ENCODE results near the gene KRTAP1-3. TPM values are rescaled to one million over a fixed set of nuclear protein-coding genes. Genes with fewer than 3 reads are reported as not detected.

The KRTAP1-3 gene
- total RNA-seq, 4 donors from 2014 or later = not detected

DNA sequence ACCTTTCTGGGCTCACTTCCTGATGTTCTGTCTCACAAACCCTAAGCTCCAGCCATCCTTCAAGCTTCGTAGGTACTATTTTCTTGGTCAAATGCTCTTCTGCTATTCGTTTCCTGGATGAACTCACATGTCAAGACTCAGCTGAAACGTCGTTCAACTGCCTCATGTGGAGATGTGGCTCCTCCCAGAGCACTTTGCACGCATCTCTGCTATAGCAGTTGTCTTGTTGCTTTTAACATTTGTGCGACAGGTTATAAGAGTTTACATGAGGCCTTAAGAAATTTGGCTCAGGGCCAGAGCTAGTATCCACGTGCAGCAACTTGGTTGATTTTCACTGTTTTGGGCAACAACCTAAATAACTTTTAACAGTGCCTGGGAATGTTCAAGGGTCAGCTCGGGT lies 47.8 kb downstream of the KRTAP1-3 start:
- TF ChIP-seq CTCF (IDR thresholded peaks at IDR 0.05) = no peak
- no peak for DNase-seq (ENCODE audit: low spot score)
- no peak for ATAC-seq (ENCODE audit: low FRiP score)

DNA sequence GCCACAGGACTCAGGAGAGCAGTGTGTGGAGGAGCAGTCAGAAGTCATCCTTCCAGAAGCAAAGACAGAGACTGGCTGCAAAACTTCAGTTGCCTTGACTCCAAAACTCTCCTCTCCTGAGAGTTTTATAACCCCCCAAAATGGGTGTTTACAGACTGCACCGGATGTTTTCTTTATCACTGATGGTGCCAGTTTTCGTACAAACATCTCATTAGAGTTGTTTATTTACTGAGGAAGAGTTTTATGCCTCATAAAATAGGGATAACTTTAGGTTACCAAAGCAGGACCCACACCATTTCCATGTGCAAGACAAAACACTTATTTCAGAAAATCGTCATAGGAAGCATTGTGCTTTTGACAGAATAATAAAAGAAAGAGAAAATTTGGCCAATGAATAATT lies 50.4 kb downstream of the KRTAP1-3 start, which contains the start of gene KRT40:
Gene KRT40 (minus strand): TSS at position 101 of the 400 bp plus-strand sequence. CDS start 53 bp downstream, at position 48.
- no peak for ATAC-seq (ENCODE audit: low FRiP score)
- no peak for DNase-seq (ENCODE audit: low spot score)
- TF ChIP-seq CTCF (IDR thresholded peaks at IDR 0.05) = no peak

Small RNA genes lying within 50 kb of the gene (small RNA-seq; reads per million reads assigned to genes)
- gene KRTAP3-4P = not detected

Other genes starting within 250 kb of the KRTAP1-3 start
- not detected for gene KRT28, start 234.9 kb downstream of the KRTAP1-3 start, total RNA-seq
- gene KRT10, start 212.3 kb downstream of the KRTAP1-3 start, total RNA-seq = 10 to 100 TPM in 2 of 4 donors, 1 to 10 TPM in 2; 4.4 to 17.5 (median 10.8) TPM
- not detected for gene KRT12, start 167.7 kb downstream of the KRTAP1-3 start, total RNA-seq
- not detected for gene KRT20, start 149.6 kb downstream of the KRTAP1-3 start, total RNA-seq
- 1 to 10 TPM in 1 of 4 donors, not detected in 3; 4.3 TPM for gene KRT23, start 97.2 kb downstream of the KRTAP1-3 start, total RNA-seq
- not detected for gene KRT39, start 67.9 kb downstream of the KRTAP1-3 start, total RNA-seq
- not detected for gene KRT40, start 50.5 kb downstream of the KRTAP1-3 start, total RNA-seq
- gene KRTAP3-3, start 40.7 kb downstream of the KRTAP1-3 start, total RNA-seq = not detected
- not detected for gene KRTAP3-2, start 35.0 kb downstream of the KRTAP1-3 start, total RNA-seq
- not detected for gene KRTAP3-1, start 25.7 kb downstream of the KRTAP1-3 start, total RNA-seq
- not detected for gene KRTAP1-5, start 7.7 kb downstream of the KRTAP1-3 start, total RNA-seq
- gene KRTAP1-4, start 4.7 kb downstream of the KRTAP1-3 start, total RNA-seq = not detected
- not detected for gene KRTAP1-1, start 6.6 kb upstream of the KRTAP1-3 start, total RNA-seq
- not detected for gene KRTAP2-1, start 12.4 kb upstream of the KRTAP1-3 start, total RNA-seq
- not detected for gene KRTAP2-2, start 20.4 kb upstream of the KRTAP1-3 start, total RNA-seq
- gene KRTAP2-3, start 25.2 kb upstream of the KRTAP1-3 start, total RNA-seq = not detected
- gene KRTAP2-4, start 31.0 kb upstream of the KRTAP1-3 start, total RNA-seq = not detected
- not detected for gene KRTAP4-7, start 49.3 kb upstream of the KRTAP1-3 start, total RNA-seq
- not detected for gene KRTAP4-8, start 63.3 kb upstream of the KRTAP1-3 start, total RNA-seq
- not detected for gene KRTAP4-16, start 67.3 kb upstream of the KRTAP1-3 start, total RNA-seq
- gene KRTAP4-9, start 70.5 kb upstream of the KRTAP1-3 start, total RNA-seq = not detected
- gene KRTAP4-11, start 83.5 kb upstream of the KRTAP1-3 start, total RNA-seq = not detected
- gene KRTAP4-12, start 89.3 kb upstream of the KRTAP1-3 start, total RNA-seq = not detected
- not detected for gene KRTAP4-6, start 105.7 kb upstream of the KRTAP1-3 start, total RNA-seq
- not detected for gene KRTAP4-5, start 115.0 kb upstream of the KRTAP1-3 start, total RNA-seq
- not detected for gene KRTAP4-4, start 125.9 kb upstream of the KRTAP1-3 start, total RNA-seq
- not detected for gene KRTAP4-3, start 133.3 kb upstream of the KRTAP1-3 start, total RNA-seq
- gene KRTAP4-2, start 143.3 kb upstream of the KRTAP1-3 start, total RNA-seq = not detected
- gene KRTAP4-1, start 150.0 kb upstream of the KRTAP1-3 start, total RNA-seq = not detected
- gene KRTAP9-1, start 155.0 kb upstream of the KRTAP1-3 start, total RNA-seq = not detected
- gene KRTAP9-2, start 191.8 kb upstream of the KRTAP1-3 start, total RNA-seq = not detected
- not detected for gene KRTAP9-3, start 197.6 kb upstream of the KRTAP1-3 start, total RNA-seq
- gene KRTAP9-8, start 203.1 kb upstream of the KRTAP1-3 start, total RNA-seq = not detected
- not detected for gene KRTAP9-4, start 214.8 kb upstream of the KRTAP1-3 start, total RNA-seq
- not detected for gene KRTAP9-9, start 220.5 kb upstream of the KRTAP1-3 start, total RNA-seq
- not detected for gene KRTAP9-6, start 230.5 kb upstream of the KRTAP1-3 start, total RNA-seq
- gene KRTAP9-7, start 240.8 kb upstream of the KRTAP1-3 start, total RNA-seq = not detected